ENCODE measurements around the gene TTLL1.
A peak's percentile ranks its signal among the peaks of the same experiment; 100 is the strongest.

TTLL1 gene

GRCh38 chr22:43126501-43127165 lies 37.4 kb upstream of the TTLL1 start:
- ChIA-PET POLR2A (interaction anchor here (0.6 kb wide), 1 partner anchor 1213 kb away, joined by 3 read pairs; no protein-coding TSS in a partner anchor), CTCF (interaction anchor here (0.9 to 1.6 kb wide), 2 partner anchors 9 to 10 kb away, joined by 5 read pairs; no protein-coding TSS in a partner anchor)
- DNase-seq (ENCODE audit: extremely low spot score) = peak; percentile 50
- TF ChIP-seq, protein P1, sequence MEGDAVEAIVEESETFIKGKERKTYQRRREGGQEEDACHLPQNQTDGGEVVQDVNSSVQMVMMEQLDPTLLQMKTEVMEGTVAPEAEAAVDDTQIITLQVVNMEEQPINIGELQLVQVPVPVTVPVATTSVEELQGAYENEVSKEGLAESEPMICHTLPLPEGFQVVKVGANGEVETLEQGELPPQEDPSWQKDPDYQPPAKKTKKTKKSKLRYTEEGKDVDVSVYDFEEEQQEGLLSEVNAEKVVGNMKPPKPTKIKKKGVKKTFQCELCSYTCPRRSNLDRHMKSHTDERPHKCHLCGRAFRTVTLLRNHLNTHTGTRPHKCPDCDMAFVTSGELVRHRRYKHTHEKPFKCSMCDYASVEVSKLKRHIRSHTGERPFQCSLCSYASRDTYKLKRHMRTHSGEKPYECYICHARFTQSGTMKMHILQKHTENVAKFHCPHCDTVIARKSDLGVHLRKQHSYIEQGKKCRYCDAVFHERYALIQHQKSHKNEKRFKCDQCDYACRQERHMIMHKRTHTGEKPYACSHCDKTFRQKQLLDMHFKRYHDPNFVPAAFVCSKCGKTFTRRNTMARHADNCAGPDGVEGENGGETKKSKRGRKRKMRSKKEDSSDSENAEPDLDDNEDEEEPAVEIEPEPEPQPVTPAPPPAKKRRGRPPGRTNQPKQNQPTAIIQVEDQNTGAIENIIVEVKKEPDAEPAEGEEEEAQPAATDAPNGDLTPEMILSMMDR (IDR thresholded peaks at IDR 0.05; ENCODE audit: control extremely low read depth, extremely low read depth, low read depth, missing control alignments) = no peak

DNA sequence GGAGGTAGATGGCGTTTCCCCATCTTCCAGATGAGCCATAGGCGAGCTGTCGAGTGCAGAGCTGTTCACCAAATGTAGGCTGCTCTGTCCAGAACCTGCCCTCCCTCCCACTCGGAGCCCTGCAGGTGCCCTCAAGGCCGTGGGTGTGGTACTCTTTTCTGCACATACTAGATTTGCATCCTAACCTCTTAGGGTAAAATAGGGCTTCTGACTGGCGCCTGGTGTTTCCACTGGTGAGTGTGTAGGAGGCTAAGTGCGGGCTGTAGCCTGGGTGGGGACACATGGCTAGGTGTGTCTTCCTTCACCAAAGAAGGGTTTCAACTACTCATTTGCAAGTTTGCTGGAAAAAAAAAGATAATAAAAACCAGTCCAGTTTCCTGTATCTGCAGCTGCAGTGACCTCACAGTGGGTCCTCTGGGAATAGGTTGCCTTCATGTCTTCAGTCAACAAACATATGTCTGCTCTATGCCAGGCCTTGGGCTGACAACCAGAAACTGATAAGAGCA lies 29.8 kb upstream of the TTLL1 start:
- CTCF ChIA-PET = interaction anchor here (0.9 to 1.7 kb wide), 4 partner anchors 11 to 29 kb away, joined by 3 to 6 read pairs (median 4); no protein-coding TSS in a partner anchor
- DNase-seq (ENCODE audit: extremely low spot score) = peak; percentile 72
- POLR2A ChIA-PET = no interaction called here
- TF ChIP-seq, protein P1 (IDR thresholded peaks at IDR 0.05; ENCODE audit: control extremely low read depth, extremely low read depth, low read depth, missing control alignments) = no peak

- TF ChIP-seq, protein P1 (IDR thresholded peaks at IDR 0.05; ENCODE audit: control extremely low read depth, extremely low read depth, low read depth, missing control alignments) = no peak
- ChIA-PET CTCF (interaction anchor here (1.0 to 1.7 kb wide), 3 partner anchors 17 to 28 kb away, joined by 3 to 6 read pairs (median 3); no protein-coding TSS in a partner anchor), POLR2A (no interaction called here)
- DNase-seq (ENCODE audit: extremely low spot score) = no peak
Observed at GRCh38 chr22:43118024-43118849, 29.0 kb upstream of the TTLL1 start.

DNA sequence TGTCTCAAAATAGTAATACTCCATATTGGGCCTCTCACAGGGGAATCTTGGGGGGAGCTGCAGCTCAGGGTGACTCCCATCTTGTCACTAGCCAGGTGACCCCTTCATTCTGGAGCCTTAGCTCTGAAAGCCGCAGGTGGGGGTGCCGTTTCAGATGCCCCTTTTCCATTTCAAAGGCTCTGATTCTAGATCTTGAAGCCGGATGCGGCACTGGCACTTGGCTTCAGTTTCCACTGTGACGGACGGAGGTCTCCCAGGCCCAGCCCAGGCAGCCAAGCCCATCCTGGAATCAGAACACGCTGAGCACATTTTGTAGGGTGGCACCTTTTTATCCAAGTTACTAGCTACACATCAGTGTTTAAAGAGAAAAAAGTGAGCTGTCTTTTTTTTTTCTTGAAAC lies 27.7 kb upstream of the TTLL1 start:
- ChIA-PET POLR2A (no interaction called here), CTCF (no interaction called here)
- no peak for DNase-seq (ENCODE audit: extremely low spot score)
- TF ChIP-seq, protein P1 (IDR thresholded peaks at IDR 0.05; ENCODE audit: control extremely low read depth, extremely low read depth, low read depth, missing control alignments) = no peak

- CTCF ChIA-PET = no interaction called here
- TF ChIP-seq, protein P1 (IDR thresholded peaks at IDR 0.05; ENCODE audit: control extremely low read depth, extremely low read depth, low read depth, missing control alignments) = no peak
- POLR2A ChIA-PET = no interaction called here
- DNase-seq (ENCODE audit: extremely low spot score) = no peak
Observed at GRCh38 chr22:43114958-43115357, 25.8 kb upstream of the TTLL1 start.

GRCh38 chr22:43113526-43114251 lies 24.5 kb upstream of the TTLL1 start:
- ChIA-PET CTCF (no interaction called here), POLR2A (no interaction called here)
- TF ChIP-seq, protein P1 (IDR thresholded peaks at IDR 0.05; ENCODE audit: control extremely low read depth, extremely low read depth, low read depth, missing control alignments) = no peak
- DNase-seq (ENCODE audit: extremely low spot score) = no peak

All from GM10248 (cell line).